Thoracic aorta (tissue), 2 donors: Measurements from ENCODE around the gene CCNT2. TPM values are rescaled to one million over a fixed set of nuclear protein-coding genes. Genes with fewer than 3 reads are reported as not detected.

ENCODE experiments used
- ATAC-seq: fragments of 150-250 bp; one replicate; pipeline ENCODE4 v1.8.0; 2017; ENCODE audit warnings: low read depth; ENCODE audit not compliant: insufficient number of reproducible peaks, low FRiP score
- DNase-seq: peaks from one replicate; pipeline ENCODE4 v3.0.0-alpha.2; 2020; ENCODE audit warnings: low spot score
- H3K27ac ChIP-seq, 2 donors: fragments of 200-600 bp; sonication (generic); 1 replicate in 1 of 2; 2 replicates in 1 of 2; pipeline ENCODE4 v1.5.1; 2016; ENCODE audit warnings: mild to moderate bottlenecking in 2 of 2, moderate library complexity in 2 of 2
- H3K27me3 ChIP-seq: fragments of 200-600 bp; sonication (generic); replicated peaks from 2 replicates; pipeline ENCODE4 v1.6.0; 2016; ENCODE audit warnings: mild to moderate bottlenecking; ENCODE audit not compliant: insufficient read depth
- H3K36me3 ChIP-seq: fragments of 200-600 bp; sonication (generic); one replicate; pipeline ENCODE4 v1.5.1; 2016
- H3K4me1 ChIP-seq, 2 donors: fragments of 200-600 bp; sonication (generic); 1 replicate in 1 of 2; 2 replicates in 1 of 2; pipeline versions ENCODE4 v1.5.1 to v1.6.0; 2016; ENCODE audit warnings: low read depth in 2 of 2, mild to moderate bottlenecking in 1 of 2; ENCODE audit not compliant: control insufficient read depth in 1 of 2
- H3K4me3 ChIP-seq: fragments of 200-600 bp; sonication (generic); 2 replicates; pipeline ENCODE4 v1.5.1; 2016; ENCODE audit warnings: mild to moderate bottlenecking
- H3K9me3 ChIP-seq: fragments of 200-600 bp; sonication (generic); 2 replicates; pipeline ENCODE4 v1.5.1; 2016
- CTCF ChIP-seq: fragments of 200-600 bp; sonication (generic); IDR thresholded peaks from one replicate; pipeline ENCODE4 v1.5.1; 2019; ENCODE audit warnings: antibody characterized with exemption
- total RNA-seq, 2 donors: library from RNA; depleted of rRNA; stranded (reverse); fragments of >200 nt; gene quantifications; one replicate each; pipeline versions ENCODE4 v1.1.0 to v1.2.3, GENCODE V29; 2016

The CCNT2 gene
- total RNA-seq, 2 donors from 2014 or later = 49.6 to 52.4 TPM

- Histone ChIP-seq H3K9me3 (no peaks in the 10 kb centered on the region), H3K4me3 (no peak overlapping the region), H3K4me1 (no peaks in the 10 kb centered on the region), H3K36me3 (no peaks in the 10 kb centered on the region), H3K27ac (no peak overlapping the region), H3K27me3 (no peaks in the 10 kb centered on the region)
- ATAC-seq (no peak), DNase-seq (no peak)
- TF ChIP-seq CTCF = no peak
These were observed 34.9 kb upstream of the CCNT2 start for GRCh38 chr2:134883552-134884293.

GRCh38 chr2:134884435-134884834 lies 34.2 kb upstream of the CCNT2 start:
- DNase-seq = no peak
- no peaks in the 10 kb centered on the region for H3K36me3 ChIP-seq
- no peaks in the 10 kb centered on the region for H3K4me1 ChIP-seq
- H3K27me3 ChIP-seq = no peaks in the 10 kb centered on the region
- ATAC-seq = no peak
- H3K9me3 ChIP-seq = no peaks in the 10 kb centered on the region
- no peak overlapping the region for H3K27ac ChIP-seq
- no peak overlapping the region for H3K4me3 ChIP-seq
- TF ChIP-seq CTCF = no peak

- no peaks in the 10 kb centered on the region for H3K9me3 ChIP-seq
- ATAC-seq (no peak), DNase-seq (no peak)
- no peaks in the 10 kb centered on the region for H3K27me3 ChIP-seq
- H3K4me1 ChIP-seq = no peaks in the 10 kb centered on the region
- H3K4me3 ChIP-seq = no peak overlapping the region
- H3K36me3 ChIP-seq = no peaks in the 10 kb centered on the region
- H3K27ac ChIP-seq = no peak overlapping the region
- TF ChIP-seq CTCF = no peak
These were observed 26.2 kb upstream of the CCNT2 start for GRCh38 chr2:134892282-134893035.

- no peak overlapping the region for H3K4me3 ChIP-seq
- H3K4me1 ChIP-seq = no peaks in the 10 kb centered on the region
- no peaks in the 10 kb centered on the region for H3K36me3 ChIP-seq
- ATAC-seq (no peak), DNase-seq (no peak)
- no peak overlapping the region for H3K27ac ChIP-seq
- no peaks in the 10 kb centered on the region for H3K9me3 ChIP-seq
- no peaks in the 10 kb centered on the region for H3K27me3 ChIP-seq
- TF ChIP-seq CTCF = no peak
These were observed 20.7 kb upstream of the CCNT2 start for GRCh38 chr2:134897932-134898331.

GRCh38 chr2:134899204-134899603 lies 19.4 kb upstream of the CCNT2 start:
- DNase-seq (no peak), ATAC-seq (no peak)
- H3K4me3 ChIP-seq = no peak overlapping the region
- no peak overlapping the region for H3K27ac ChIP-seq
- no peaks in the 10 kb centered on the region for H3K36me3 ChIP-seq
- no peaks in the 10 kb centered on the region for H3K27me3 ChIP-seq
- TF ChIP-seq CTCF = no peak
- no peaks in the 10 kb centered on the region for H3K9me3 ChIP-seq
- H3K4me1 ChIP-seq = no peaks in the 10 kb centered on the region
